ENCODE measurements around the gene OPRM1.

- TF ChIP-seq CTCF (IDR thresholded peaks at IDR 0.05) = no peak
- no peak for TF ChIP-seq POLR2A (IDR thresholded peaks at IDR 0.05)
These were observed 45.0 kb upstream of the OPRM1 start for GRCh38 chr6:153994004-153994403.

All from Peyer's patch (tissue), 4 donors.